Measurements from ENCODE around the gene DRC7. TPM values are rescaled to one million over a fixed set of nuclear protein-coding genes. Genes with fewer than 3 reads are reported as not detected.

Gene DRC7
- total RNA-seq, 4 donors from 2014 or later: 0.79 TPM; not detected in 3

DNA sequence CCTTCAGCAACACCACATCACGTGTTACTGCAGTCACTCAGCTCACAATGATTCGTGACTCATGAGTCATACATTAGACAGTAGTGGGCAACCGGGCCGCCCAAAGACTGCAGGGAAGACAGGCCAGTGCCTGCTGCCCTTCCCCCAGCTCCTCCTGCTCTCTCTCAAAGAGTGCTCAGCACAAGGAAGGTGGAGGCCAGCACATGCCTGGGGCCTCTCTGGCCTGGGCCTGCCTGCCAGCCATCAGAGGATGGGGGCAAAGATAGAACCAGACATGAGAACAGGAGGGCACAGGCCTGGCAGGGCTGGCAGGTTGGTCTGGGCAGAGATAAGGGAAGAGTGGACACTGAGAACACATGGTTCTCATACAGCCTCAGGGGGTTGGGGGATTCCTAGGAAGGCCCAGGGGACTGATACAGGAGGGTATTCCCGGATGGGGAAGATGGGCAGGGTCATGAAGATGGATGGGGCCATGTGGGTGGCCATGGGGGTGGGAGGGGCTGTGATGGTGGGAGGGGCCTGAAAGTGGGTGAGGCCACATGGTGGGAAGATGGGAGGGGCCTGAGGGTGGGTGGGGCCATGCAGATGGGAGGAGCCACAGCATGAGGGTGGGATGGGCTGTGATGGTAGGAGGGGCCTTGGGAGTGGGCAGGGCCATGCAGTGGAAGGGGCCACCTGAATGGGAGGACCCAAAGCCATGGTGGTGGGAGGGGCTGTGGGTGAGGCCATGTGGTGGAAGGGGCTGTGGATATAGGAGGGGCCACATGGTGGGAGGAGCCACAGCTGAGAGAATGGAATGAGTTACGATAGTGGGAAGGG is 69.9 kb downstream of the DRC7 start:
- no peak for DNase-seq
- Histone ChIP-seq H3K27ac (no peak overlapping the region), H3K27me3 (no peaks in the 10 kb centered on the region), H3K9me3 (no peaks in the 10 kb centered on the region), H3K4me3 (no peak overlapping the region), H3K36me3 (peaks cover 0 to 90% (median 13%) of the 10 kb centered on the region in 3 donors), H3K4me1 (peaks cover 0 to 16% (median 14%) of the 10 kb centered on the region in 3 donors)
- 45 to 61% methylated on average over 2 to 3 of the region's 6 CpGs for WGBS, 2 donors
- TF ChIP-seq POLR2A (IDR thresholded peaks at IDR 0.05): no peak
- TF ChIP-seq, protein P1, sequence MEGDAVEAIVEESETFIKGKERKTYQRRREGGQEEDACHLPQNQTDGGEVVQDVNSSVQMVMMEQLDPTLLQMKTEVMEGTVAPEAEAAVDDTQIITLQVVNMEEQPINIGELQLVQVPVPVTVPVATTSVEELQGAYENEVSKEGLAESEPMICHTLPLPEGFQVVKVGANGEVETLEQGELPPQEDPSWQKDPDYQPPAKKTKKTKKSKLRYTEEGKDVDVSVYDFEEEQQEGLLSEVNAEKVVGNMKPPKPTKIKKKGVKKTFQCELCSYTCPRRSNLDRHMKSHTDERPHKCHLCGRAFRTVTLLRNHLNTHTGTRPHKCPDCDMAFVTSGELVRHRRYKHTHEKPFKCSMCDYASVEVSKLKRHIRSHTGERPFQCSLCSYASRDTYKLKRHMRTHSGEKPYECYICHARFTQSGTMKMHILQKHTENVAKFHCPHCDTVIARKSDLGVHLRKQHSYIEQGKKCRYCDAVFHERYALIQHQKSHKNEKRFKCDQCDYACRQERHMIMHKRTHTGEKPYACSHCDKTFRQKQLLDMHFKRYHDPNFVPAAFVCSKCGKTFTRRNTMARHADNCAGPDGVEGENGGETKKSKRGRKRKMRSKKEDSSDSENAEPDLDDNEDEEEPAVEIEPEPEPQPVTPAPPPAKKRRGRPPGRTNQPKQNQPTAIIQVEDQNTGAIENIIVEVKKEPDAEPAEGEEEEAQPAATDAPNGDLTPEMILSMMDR (IDR thresholded peaks at IDR 0.05): no peak
- intact Hi-C loops (cut with DNase I): no loop called here

GRCh38 chr16:57765160-57765728 is 70.6 kb downstream of the DRC7 start:
- Histone ChIP-seq H3K27me3 (no peaks in the 10 kb centered on the region), H3K4me1 (peaks cover 0 to 9% (median 7%) of the 10 kb centered on the region in 3 donors), H3K27ac (no peak overlapping the region), H3K36me3 (peaks cover 0 to 90% (median 19%) of the 10 kb centered on the region in 3 donors), H3K4me3 (no peak overlapping the region), H3K9me3 (no peaks in the 10 kb centered on the region)
- TF ChIP-seq, protein P1 (IDR thresholded peaks at IDR 0.05): no peak
- no peak for TF ChIP-seq POLR2A (IDR thresholded peaks at IDR 0.05)
- intact Hi-C loops (cut with DNase I): no loop called here
- no peak for DNase-seq
- WGBS, 2 donors: 88 to 89% methylated on average over 17 of the region's 17 CpGs

GRCh38 chr16:57766714-57767348 is 72.2 kb downstream of the DRC7 start:
- H3K36me3 ChIP-seq: peaks cover 0 to 90% (median 27%) of the 10 kb centered on the region in 3 donors
- 90 to 92% methylated on average over 4 to 6 of the region's 15 CpGs for WGBS, 2 donors
- H3K9me3 ChIP-seq: no peaks in the 10 kb centered on the region
- H3K4me1 ChIP-seq: peaks cover 0 to 8% (median 6%) of the 10 kb centered on the region in 3 donors
- no peak overlapping the region for H3K4me3 ChIP-seq
- intact Hi-C loops (cut with DNase I): no loop called here
- TF ChIP-seq, protein P1 (IDR thresholded peaks at IDR 0.05): no peak
- no peak for TF ChIP-seq POLR2A (IDR thresholded peaks at IDR 0.05)
- H3K27ac ChIP-seq: no peak overlapping the region
- no peaks in the 10 kb centered on the region for H3K27me3 ChIP-seq
- no peak for DNase-seq

GRCh38 chr16:57769541-57770145 is 75.0 kb downstream of the DRC7 start:
- no peak for TF ChIP-seq POLR2A (IDR thresholded peaks at IDR 0.05)
- TF ChIP-seq, protein P1 (IDR thresholded peaks at IDR 0.05): no peak
- intact Hi-C loops (cut with DNase I): no loop called here
- WGBS, 2 donors: 97% methylated on average over 13 of the region's 22 CpGs; no CpG with 5 or more reads in 1 of the 2 donors
- peaks cover 0 to 88% (median 27%) of the 10 kb centered on the region in 3 donors for H3K36me3 ChIP-seq
- DNase-seq: no peak
- H3K4me1 ChIP-seq: peaks cover 0 to 1% (median 0%) of the 10 kb centered on the region in 3 donors
- H3K4me3 ChIP-seq: no peak overlapping the region
- H3K9me3 ChIP-seq: no peaks in the 10 kb centered on the region
- no peaks in the 10 kb centered on the region for H3K27me3 ChIP-seq
- no peak overlapping the region for H3K27ac ChIP-seq

Data from esophagus squamous epithelium (tissue), 5 donors.